Measurements from ENCODE around the gene PDCD7. TPM values are rescaled to one million over a fixed set of nuclear protein-coding genes. Genes with fewer than 3 reads are reported as not detected.

PDCD7 gene
- total RNA-seq, 4 donors from 2014 or later: 26.4 to 70.7 (median 30.4) TPM

- H3K4me3 ChIP-seq: no peak overlapping the region
- no peak for TF ChIP-seq EP300 (IDR thresholded peaks at IDR 0.05)
- TF ChIP-seq POLR2AphosphoS5 (IDR thresholded peaks at IDR 0.05): no peak
- TF ChIP-seq POLR2A (IDR thresholded peaks at IDR 0.05): no peak
- TF ChIP-seq, protein P1, sequence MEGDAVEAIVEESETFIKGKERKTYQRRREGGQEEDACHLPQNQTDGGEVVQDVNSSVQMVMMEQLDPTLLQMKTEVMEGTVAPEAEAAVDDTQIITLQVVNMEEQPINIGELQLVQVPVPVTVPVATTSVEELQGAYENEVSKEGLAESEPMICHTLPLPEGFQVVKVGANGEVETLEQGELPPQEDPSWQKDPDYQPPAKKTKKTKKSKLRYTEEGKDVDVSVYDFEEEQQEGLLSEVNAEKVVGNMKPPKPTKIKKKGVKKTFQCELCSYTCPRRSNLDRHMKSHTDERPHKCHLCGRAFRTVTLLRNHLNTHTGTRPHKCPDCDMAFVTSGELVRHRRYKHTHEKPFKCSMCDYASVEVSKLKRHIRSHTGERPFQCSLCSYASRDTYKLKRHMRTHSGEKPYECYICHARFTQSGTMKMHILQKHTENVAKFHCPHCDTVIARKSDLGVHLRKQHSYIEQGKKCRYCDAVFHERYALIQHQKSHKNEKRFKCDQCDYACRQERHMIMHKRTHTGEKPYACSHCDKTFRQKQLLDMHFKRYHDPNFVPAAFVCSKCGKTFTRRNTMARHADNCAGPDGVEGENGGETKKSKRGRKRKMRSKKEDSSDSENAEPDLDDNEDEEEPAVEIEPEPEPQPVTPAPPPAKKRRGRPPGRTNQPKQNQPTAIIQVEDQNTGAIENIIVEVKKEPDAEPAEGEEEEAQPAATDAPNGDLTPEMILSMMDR (IDR thresholded peaks at IDR 0.05): no peak
- no peak for ATAC-seq
- 77 to 100% methylated on average over 1 to 5 of the region's 5 CpGs for WGBS, 2 donors (ENCODE audit: low coverage in 1 of 2)
- peaks cover 5 to 43% (median 18%) of the 10 kb centered on the region in 3 donors for H3K4me1 ChIP-seq
- H3K9me3 ChIP-seq: no peaks in the 10 kb centered on the region
- H3K27ac ChIP-seq: no peak overlapping the region
- H3K36me3 ChIP-seq: peaks cover 0 to 48% of the 10 kb centered on the region in 2 donors
- H3K27me3 ChIP-seq: no peaks in the 10 kb centered on the region
These were observed 2.7 kb downstream of the PDCD7 start for GRCh38 chr15:65130941-65131340.

DNA sequence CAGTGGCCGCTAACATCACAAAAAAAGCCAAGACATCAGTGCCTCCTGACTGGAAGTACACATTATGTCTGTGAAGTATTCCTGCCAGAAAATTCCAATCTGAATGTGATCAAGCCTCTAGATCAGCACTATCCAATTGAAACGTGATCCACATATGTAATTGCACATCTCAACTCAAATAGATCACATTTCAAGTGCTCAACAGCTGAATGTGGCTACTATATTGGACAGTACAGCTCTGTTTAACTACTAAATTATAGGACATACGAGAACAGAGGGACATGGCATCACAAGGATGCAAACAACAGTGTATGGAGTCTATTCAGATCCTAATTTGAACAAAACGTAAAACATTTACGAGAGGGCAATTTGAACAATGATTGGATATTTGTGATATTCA, 18.1 kb downstream of the PDCD7 start:
- TF ChIP-seq POLR2AphosphoS5 (IDR thresholded peaks at IDR 0.05) (no peak), POLR2A (IDR thresholded peaks at IDR 0.05) (no peak), EP300 (IDR thresholded peaks at IDR 0.05) (no peak)
- TF ChIP-seq, protein P1 (IDR thresholded peaks at IDR 0.05): no peak
- 74 to 77% methylated on average over 4 to 5 of the region's 5 CpGs for WGBS, 2 donors (ENCODE audit: low coverage in 1 of 2)
- Histone ChIP-seq H3K9me3 (no peaks in the 10 kb centered on the region), H3K27ac (no peak overlapping the region), H3K4me1 (no peaks in the 10 kb centered on the region), H3K27me3 (no peaks in the 10 kb centered on the region), H3K36me3 (peaks cover 0 to 99% of the 10 kb centered on the region in 2 donors), H3K4me3 (no peak overlapping the region)
- ATAC-seq: no peak

GRCh38 chr15:65115086-65115485, 18.5 kb downstream of the PDCD7 start, which contains the start of gene UBAP1L:
Gene UBAP1L, minus strand, starts transcription at chr15:65115200. Its CDS starts 8,985 bp downstream, at chr15:65106215.
- H3K4me3 ChIP-seq: no peak within 1 kb of the TSS
- H3K4me1 ChIP-seq: no peaks in the 10 kb centered on the region
- H3K9me3 ChIP-seq: no peaks in the 10 kb centered on the region
- WGBS, 2 donors (ENCODE audit: low coverage in 1 of 2): 83 to 84% methylated on average over 2 of the region's 2 CpGs
- no peak for TF ChIP-seq POLR2AphosphoS5 (IDR thresholded peaks at IDR 0.05)
- no peak within 1 kb of the TSS for H3K27ac ChIP-seq
- peaks cover 0 to 94% of the 10 kb centered on the region in 2 donors for H3K36me3 ChIP-seq
- no peaks in the 10 kb centered on the region for H3K27me3 ChIP-seq
- ATAC-seq: no peak

DNA sequence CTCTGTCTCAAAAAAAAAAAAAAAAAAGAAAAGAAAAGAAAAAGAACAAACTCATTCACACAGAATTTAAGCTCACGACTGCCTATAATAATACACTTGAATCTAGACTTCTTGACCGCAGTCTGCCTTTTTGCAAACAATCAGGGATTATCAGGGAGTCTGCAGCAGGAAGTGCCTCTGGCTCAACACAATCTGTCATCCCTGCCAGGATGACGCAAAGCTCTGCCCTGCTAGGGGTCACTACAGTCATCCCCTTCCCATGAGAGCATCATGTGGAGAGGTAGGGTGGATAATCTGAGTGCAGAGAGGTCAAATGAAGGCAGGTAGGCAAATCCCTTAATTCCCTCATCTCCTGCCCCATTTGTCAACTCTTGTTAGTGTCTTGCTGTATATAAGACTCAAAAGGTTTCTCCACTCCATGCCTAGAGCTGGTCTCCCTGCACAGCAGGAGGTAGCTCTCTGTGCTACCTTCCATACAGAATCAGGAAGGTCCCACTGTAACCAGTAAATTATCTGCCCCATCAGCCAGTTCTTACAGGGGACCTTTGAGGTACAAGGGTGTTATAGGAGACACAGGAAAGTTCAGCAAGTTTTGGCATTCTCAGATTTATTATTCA, 22.8 kb downstream of the PDCD7 start:
- no peak for TF ChIP-seq POLR2A (IDR thresholded peaks at IDR 0.05)
- TF ChIP-seq, protein P1 (IDR thresholded peaks at IDR 0.05): no peak
- WGBS, 2 donors (ENCODE audit: low coverage in 1 of 2): 33 to 52% methylated on average over 3 of the region's 3 CpGs
- no peaks in the 10 kb centered on the region for H3K4me1 ChIP-seq
- no peak overlapping the region for H3K27ac ChIP-seq
- H3K9me3 ChIP-seq: no peaks in the 10 kb centered on the region
- peaks cover 0 to 76% of the 10 kb centered on the region in 2 donors for H3K36me3 ChIP-seq
- H3K4me3 ChIP-seq: no peak overlapping the region
- H3K27me3 ChIP-seq: no peaks in the 10 kb centered on the region
- no peak for ATAC-seq

DNA sequence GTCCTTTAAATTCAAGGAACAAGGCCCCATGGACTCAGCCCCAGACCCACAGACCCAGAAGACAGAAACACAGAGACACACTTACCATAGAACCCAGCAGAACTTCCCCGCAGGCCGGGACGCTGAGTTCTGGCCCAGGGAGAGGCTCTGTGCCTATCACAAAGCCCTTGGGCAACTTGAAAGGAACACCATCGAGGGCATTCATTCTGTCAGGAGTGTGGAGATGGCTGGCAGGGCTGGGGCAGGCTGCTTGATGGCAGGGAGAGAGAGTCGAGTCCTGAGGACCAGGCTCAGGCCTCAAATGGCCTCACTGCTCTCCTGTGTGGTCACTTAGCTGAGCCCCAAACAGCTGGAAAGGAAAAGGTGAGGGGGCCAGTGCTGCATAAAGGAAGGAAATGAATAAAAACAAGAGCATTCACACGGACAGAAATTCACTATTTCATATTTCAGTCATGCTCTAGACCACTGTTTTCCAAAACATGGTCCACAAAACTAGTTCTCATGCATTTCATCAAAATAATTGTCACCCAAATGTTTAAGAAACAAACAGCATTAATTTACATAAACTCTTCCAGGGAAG, 27.5 kb downstream of the PDCD7 start:
- H3K27me3 ChIP-seq: no peaks in the 10 kb centered on the region
- ATAC-seq: no peak
- WGBS, 2 donors (ENCODE audit: low coverage in 1 of 2): 52 to 100% methylated on average over 1 to 2 of the region's 6 CpGs

More for the DNA sequence above, 27.5 kb downstream of the PDCD7 start:
- TF ChIP-seq, protein P1 (IDR thresholded peaks at IDR 0.05): no peak
- Histone ChIP-seq H3K9me3 (no peaks in the 10 kb centered on the region), H3K36me3 (peaks cover 0 to 71% of the 10 kb centered on the region in 2 donors), H3K27ac (no peak overlapping the region), H3K4me3 (no peak overlapping the region), H3K4me1 (peaks cover 0 to 11% (median 3%) of the 10 kb centered on the region in 3 donors)
